GM12878 (cell line): ENCODE measurements around the gene HINT2. TPM values are rescaled to one million over a fixed set of nuclear protein-coding genes. Genes with fewer than 3 reads are reported as not detected.
A peak's percentile ranks its signal among the peaks of the same experiment; 100 is the strongest.

ENCODE experiments used
- ATAC-seq: fragments of 200-7000 bp; cut with Tn5 transposase; 3 replicates; pipeline ENCODE4 v1.9.1; 2020; ENCODE audit warnings: mild to moderate bottlenecking, moderate library complexity
- BruUV-seq: library from RNA; stranded (reverse); fragments of 400-500 nt; replicated peaks from 2 replicates; lab custom pipeline; 2021; lab: Mats Ljungman, UMichigan
- CTCF ChIA-PET: fragments of 300-600 bp; sonication (Branson Sonifier 250); formaldehyde crosslinking; extraction: SDS; loops from one replicate; lab custom pipeline; 2021; ENCODE audit warnings: inconsistent platforms; lab: Yijun Ruan, JAX
- POLR2A ChIA-PET: fragments of 350-600 bp; formaldehyde crosslinking; extraction: SDS; loops from one replicate; lab custom pipeline; 2021; ENCODE audit warnings: inconsistent platforms; lab: Charles Lee
- RAD21 ChIA-PET: fragments of 300-600 bp; sonication (Branson Sonifier 250); formaldehyde crosslinking; loops from one replicate; lab custom pipeline; 2023; ENCODE audit warnings: antibody characterized with exemption; ENCODE audit not compliant: unreplicated experiment; lab: Charles Lee
- SMC1A ChIA-PET: fragments of 300-600 bp; sonication (Branson Sonifier 250); formaldehyde crosslinking; loops from one replicate; lab custom pipeline; 2023; ENCODE audit not compliant: unreplicated experiment, uncharacterized antibody; lab: Charles Lee
- DNase-seq: peaks from one replicate; pipeline ENCODE4 v3.0.0-alpha.2; 2011; ENCODE audit warnings: low read depth, low spot score
- FAIRE-seq: peaks from 3 replicates; lab custom pipeline; 2011; peaks lifted over from hg19 to GRCh38; lab: Jason Lieb, UNC
- H2AFZ ChIP-seq: 2 replicates; pipeline ENCODE4 v1.6.0; 2011; ENCODE audit warnings: low read depth, low read length, control low read depth; ENCODE audit not compliant: control insufficient read depth
- H3K27ac ChIP-seq: 2 replicates; pipeline ENCODE4 v1.5.1; 2011; ENCODE audit warnings: control low read depth; ENCODE audit not compliant: control insufficient read depth, insufficient read depth
- H3K27me3 ChIP-seq, 2 experiments: replicated peaks in 1 of 2; 2 replicates each; pipeline versions ENCODE4 v1.6.0 to v1.6.1; 2011; ENCODE audit warnings: low read length in 1 of 2; ENCODE audit not compliant: control insufficient read depth in 2 of 2, insufficient read depth in 2 of 2
- H3K36me3 ChIP-seq, 2 experiments: 2 replicates each; pipeline ENCODE4 v1.5.1; 2011; ENCODE audit warnings: low read length in 1 of 2; ENCODE audit not compliant: control insufficient read depth in 2 of 2, insufficient read depth in 2 of 2
- H3K4me1 ChIP-seq: 2 replicates; pipeline ENCODE4 v1.6.1; 2011; ENCODE audit warnings: mild to moderate bottlenecking, low read length, moderate library complexity, mixed read lengths; ENCODE audit not compliant: control insufficient read depth, insufficient read depth
- H3K4me2 ChIP-seq: 2 replicates; pipeline ENCODE4 v1.6.0; 2011; ENCODE audit warnings: control low read depth; ENCODE audit not compliant: control insufficient read depth, insufficient read depth
- H3K4me3 ChIP-seq: fragments of 200-600 bp; sonication (generic); 2 replicates; pipeline ENCODE4 v1.5.1; 2016
- H3K79me2 ChIP-seq: 2 replicates; pipeline ENCODE4 v1.6.0; 2011; ENCODE audit warnings: low read length; ENCODE audit not compliant: control insufficient read depth, insufficient read depth
- H3K9ac ChIP-seq: 2 replicates; pipeline ENCODE4 v1.8.0; 2011; ENCODE audit warnings: low read length, control low read depth, mixed read lengths; ENCODE audit not compliant: control insufficient read depth, insufficient read depth
- H3K9me3 ChIP-seq: replicated peaks from 3 replicates; pipeline ENCODE4 v1.5.1; 2011; ENCODE audit warnings: mild to moderate bottlenecking, low read length; ENCODE audit not compliant: control insufficient read depth, insufficient read depth
- H4K20me1 ChIP-seq: 2 replicates; pipeline ENCODE4 v1.6.0; 2011; ENCODE audit not compliant: control insufficient read depth, insufficient read depth
- ASH2L ChIP-seq: fragments of 300-600, 200-600 bp; sonication (generic); IDR thresholded peaks from 2 replicates; pipeline ENCODE4 v1.6.1; 2017; ENCODE audit warnings: low read depth, mild to moderate bottlenecking, borderline replicate concordance
- FOS ChIP-seq: IDR thresholded peaks from 3 replicates; pipeline ENCODE4 v1.6.1; 2011; ENCODE audit warnings: borderline replicate concordance; ENCODE audit not compliant: insufficient read length; ENCODE audit errors: extremely low read depth
- FOXK2 ChIP-seq: fragments of 450-650 bp; IDR thresholded peaks from 2 replicates; pipeline ENCODE4 v1.6.1; 2017; ENCODE audit warnings: mild to moderate bottlenecking, moderate library complexity
- IRF4 ChIP-seq: IDR thresholded peaks from 2 replicates; pipeline ENCODE4 v1.6.1; 2011; ENCODE audit warnings: low read depth, low read length
- NR2C2 ChIP-seq: IDR thresholded peaks from 2 replicates; pipeline ENCODE4 v1.6.1; 2011; ENCODE audit warnings: borderline replicate concordance, low read depth; ENCODE audit not compliant: control insufficient read depth, insufficient read length
- PAX5 ChIP-seq: IDR thresholded peaks from 2 replicates; pipeline ENCODE4 v1.6.1; 2011; ENCODE audit warnings: low read depth, low read length, borderline replicate concordance
- RBBP5 ChIP-seq: fragments of 200-600 bp; sonication (generic); conservative IDR thresholded peaks from 2 replicates; pipeline ENCODE4 v1.6.1; 2016
- RCOR1 ChIP-seq: conservative IDR thresholded peaks from 2 replicates; pipeline ENCODE4 v1.6.1; 2012; ENCODE audit warnings: low read depth, low read length, improper control_type of control experiment
- RUNX3 ChIP-seq: IDR thresholded peaks from 2 replicates; pipeline ENCODE4 v1.6.1; 2012; ENCODE audit warnings: low read length, inconsistent platforms
- YY1 ChIP-seq: IDR thresholded peaks from 2 replicates; pipeline ENCODE4 v1.6.1; 2011; ENCODE audit warnings: low read depth, mild to moderate bottlenecking, low read length
- ZBED1 ChIP-seq: IDR thresholded peaks from 2 replicates; pipeline ENCODE4 v1.6.1; 2016; ENCODE audit warnings: borderline replicate concordance
- WGBS: methylation state at CpG from one replicate; pipeline ENCODE4 v1.1.6; 2016; ENCODE audit warnings: low lambda C conversion rate; ENCODE audit not compliant: insufficient replicate concordance, insufficient coverage; ENCODE audit errors: missing lambda C conversion rate; 5-methylcytosine and 5-hydroxymethylcytosine counted together
- in situ Hi-C: fragments of 300-500 bp; cut with MboI; formaldehyde crosslinking; loops from 9 replicates; pipeline ENCODE4 v1.14.3; 2018; ENCODE audit warnings: mixed read lengths
- intact Hi-C: fragments of 100-400 bp; cut with micrococcal nuclease; formaldehyde crosslinking; loops from one replicate; pipeline ENCODE4 v1.14.2; 2022; ENCODE audit not compliant: unreplicated experiment
- polyA plus RNA-seq, 11 experiments: library from polyadenylated mRNA; depleted of rRNA in 4 of 11; unstranded in 6 of 11; stranded (reverse) in 5 of 11; fragments of >200 nt; fragmentation: Nextera tagmentation in 4 of 11; fragmentation: Illumina TruSeq in 1 of 11; extraction: Ambion mirVana in 4 of 11; extraction: Trizol in 1 of 11; gene quantifications; 1 replicate in 1 of 11; 2 replicates in 10 of 11; pipeline versions ENCODE4 v1.2.1 to v1.2.3, GENCODE V29; 2011 to 2016; ENCODE audit warnings: inconsistent platforms in 2 of 11, missing spikeins in 2 of 11, low read depth in 1 of 11
- total RNA-seq, 4 experiments: library from RNA; depleted of rRNA in 3 of 4; stranded (reverse); fragments of >200 nt in 3 of 4; fragmentation: Illumina TruSeq in 1 of 4; extraction: Trizol in 1 of 4; gene quantifications; 2 replicates each; pipeline versions ENCODE4 v1.2.1 to v1.2.3, GENCODE V29; 2013 to 2021
- TF ChIP-seq, protein P1 (sequence below): fragments of 450-650 bp; IDR thresholded peaks from 2 replicates; pipeline ENCODE4 v1.6.1; 2017; ENCODE audit warnings: mild to moderate bottlenecking, moderate library complexity

HINT2 gene
- total and polyA plus RNA-seq, 10 of the 15 experiments (the other 5 are each of a cell fraction or from before 2014, with no cell fraction given), result 12.1 to 144 (median 51.7) TPM

GRCh38 chr9:35776018-35776417 lies 38.8 kb downstream of the HINT2 start:
- TF ChIP-seq FOXK2, result no peak
- 0 out of 2 replicates have a peak, but pooled peaks have one; percentile 19 for TF ChIP-seq PAX5
- TF ChIP-seq, all 136 proteins: peak for 1
- ChIA-PET SMC1A (interaction anchor here (1.0 to 1.4 kb wide), 4 partner anchors 12 to 80 kb away, joined by 3 to 7 read pairs (median 4); no protein-coding TSS in a partner anchor), CTCF (interaction anchor here (0.9 to 1.7 kb wide), 7 partner anchors 11 to 115 kb away, joined by 3 to 5 read pairs (median 4); no protein-coding TSS in a partner anchor), POLR2A (interaction anchor here (0.6 to 1.1 kb wide), 3 partner anchors 21 to 122 kb away, joined by 3 to 4 read pairs (median 4); no protein-coding TSS in a partner anchor), RAD21 (interaction anchor here (0.5 to 1.2 kb wide), 2 partner anchors 57 to 129 kb away, joined by 3 to 5 read pairs; no protein-coding TSS in a partner anchor)
- WGBS, result 91% methylated on average over 4 of the region's 4 CpGs
- Histone ChIP-seq H4K20me1 (no peaks in the 10 kb centered on the region), H3K27me3 (no peaks in the 10 kb centered on the region), H3K9ac (no peak overlapping the region), H3K4me1 (no peaks in the 10 kb centered on the region), H3K36me3 (no peaks in the 10 kb centered on the region; a peak in 1 of 4 replicates), H3K4me3 (no peak overlapping the region), H3K79me2 (no peaks in the 10 kb centered on the region), H3K4me2 (no peak overlapping the region), H3K9me3 (no peaks in the 10 kb centered on the region), H3K27ac (no peak overlapping the region), H2AFZ (no peak overlapping the region)
- intact Hi-C loops (no loop called here), in situ Hi-C loops (no loop called here)
- ATAC-seq, result peak; percentile 94
- FAIRE-seq, result no peak
- no TSS peak for BruUV-seq
- DNase-seq, result no peak

- WGBS, result 77% methylated on average over 7 of the region's 7 CpGs
- no peak for FAIRE-seq
- no peaks in the 10 kb centered on the region for H3K79me2 ChIP-seq
- H3K27ac ChIP-seq, result no peak overlapping the region
- CTCF ChIA-PET, result interaction anchor here (0.9 to 1.7 kb wide), 8 partner anchors 10 to 128 kb away, joined by 3 to 5 read pairs (median 4); no protein-coding TSS in a partner anchor
- no peak for DNase-seq
- in situ Hi-C loops, result no loop called here
- H3K9ac ChIP-seq, result no peak overlapping the region
- BruUV-seq, result no TSS peak
- H2AFZ ChIP-seq, result no peak overlapping the region
- no peak overlapping the region for H3K4me2 ChIP-seq
- POLR2A ChIA-PET, result interaction anchor here (0.6 to 1.1 kb wide), 2 partner anchors 22 to 122 kb away, joined by 4 read pairs; no protein-coding TSS in a partner anchor
- SMC1A ChIA-PET, result interaction anchor here (1.0 to 1.4 kb wide), 5 partner anchors 12 to 107 kb away, joined by 3 to 7 read pairs (median 4); no protein-coding TSS in a partner anchor
- H3K36me3 ChIP-seq, result no peaks in the 10 kb centered on the region; a peak in 1 of 4 replicates
- intact Hi-C loops, result no loop called here
- H3K9me3 ChIP-seq, result no peaks in the 10 kb centered on the region
- ATAC-seq, result no peak
- no peak overlapping the region for H3K4me3 ChIP-seq
- no peaks in the 10 kb centered on the region for H3K4me1 ChIP-seq
- RAD21 ChIA-PET, result interaction anchor here (0.5 to 1.2 kb wide), 3 partner anchors 58 to 128 kb away, joined by 3 to 5 read pairs (median 3); no protein-coding TSS in a partner anchor
- H3K27me3 ChIP-seq, result no peaks in the 10 kb centered on the region
- no peaks in the 10 kb centered on the region for H4K20me1 ChIP-seq
- TF ChIP-seq YY1, result no peak
- TF ChIP-seq ASH2L, result no peak
- TF ChIP-seq, protein P1, sequence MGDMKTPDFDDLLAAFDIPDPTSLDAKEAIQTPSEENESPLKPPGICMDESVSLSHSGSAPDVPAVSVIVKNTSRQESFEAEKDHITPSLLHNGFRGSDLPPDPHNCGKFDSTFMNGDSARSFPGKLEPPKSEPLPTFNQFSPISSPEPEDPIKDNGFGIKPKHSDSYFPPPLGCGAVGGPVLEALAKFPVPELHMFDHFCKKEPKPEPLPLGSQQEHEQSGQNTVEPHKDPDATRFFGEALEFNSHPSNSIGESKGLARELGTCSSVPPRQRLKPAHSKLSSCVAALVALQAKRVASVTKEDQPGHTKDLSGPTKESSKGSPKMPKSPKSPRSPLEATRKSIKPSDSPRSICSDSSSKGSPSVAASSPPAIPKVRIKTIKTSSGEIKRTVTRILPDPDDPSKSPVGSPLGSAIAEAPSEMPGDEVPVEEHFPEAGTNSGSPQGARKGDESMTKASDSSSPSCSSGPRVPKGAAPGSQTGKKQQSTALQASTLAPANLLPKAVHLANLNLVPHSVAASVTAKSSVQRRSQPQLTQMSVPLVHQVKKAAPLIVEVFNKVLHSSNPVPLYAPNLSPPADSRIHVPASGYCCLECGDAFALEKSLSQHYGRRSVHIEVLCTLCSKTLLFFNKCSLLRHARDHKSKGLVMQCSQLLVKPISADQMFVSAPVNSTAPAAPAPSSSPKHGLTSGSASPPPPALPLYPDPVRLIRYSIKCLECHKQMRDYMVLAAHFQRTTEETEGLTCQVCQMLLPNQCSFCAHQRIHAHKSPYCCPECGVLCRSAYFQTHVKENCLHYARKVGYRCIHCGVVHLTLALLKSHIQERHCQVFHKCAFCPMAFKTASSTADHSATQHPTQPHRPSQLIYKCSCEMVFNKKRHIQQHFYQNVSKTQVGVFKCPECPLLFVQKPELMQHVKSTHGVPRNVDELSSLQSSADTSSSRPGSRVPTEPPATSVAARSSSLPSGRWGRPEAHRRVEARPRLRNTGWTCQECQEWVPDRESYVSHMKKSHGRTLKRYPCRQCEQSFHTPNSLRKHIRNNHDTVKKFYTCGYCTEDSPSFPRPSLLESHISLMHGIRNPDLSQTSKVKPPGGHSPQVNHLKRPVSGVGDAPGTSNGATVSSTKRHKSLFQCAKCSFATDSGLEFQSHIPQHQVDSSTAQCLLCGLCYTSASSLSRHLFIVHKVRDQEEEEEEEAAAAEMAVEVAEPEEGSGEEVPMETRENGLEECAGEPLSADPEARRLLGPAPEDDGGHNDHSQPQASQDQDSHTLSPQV, result no peak
- TF ChIP-seq FOS, result no peak
- no peak for TF ChIP-seq RUNX3
- TF ChIP-seq RCOR1, result no peak
- no peak for TF ChIP-seq NR2C2
- no peak for TF ChIP-seq ZBED1
- TF ChIP-seq IRF4, result no peak
- TF ChIP-seq RBBP5, result no peak
Observed at GRCh38 chr9:35774907-35775635, 39.8 kb downstream of the HINT2 start.
